CD4-positive, alpha-beta T cell treated with Interferon gamma for 1 hour (primary cell): ENCODE measurements around the gene PRKCG.
"Not testable (repeated sequence)": the region's sequence is repeated elsewhere in the genome, so short reads cannot be mapped to it uniquely, and the experiment has no call there.

Experiments used
- DNase-seq: peaks from one replicate; pipeline ENCODE4 v3.0.0-alpha.2; 2020

PRKCG gene

GRCh38 chr19:53945441-53945840, 63.4 kb downstream of the PRKCG start:
- no peak for DNase-seq

- no peak for DNase-seq
Observed at GRCh38 chr19:53945998-53946397, 64.0 kb downstream of the PRKCG start.

- DNase-seq, result no peak
Observed at GRCh38 chr19:53947624-53948023, 65.6 kb downstream of the PRKCG start.

- DNase-seq, result not testable (repeated sequence)
Observed at GRCh38 chr19:53948611-53949010, 66.6 kb downstream of the PRKCG start.

GRCh38 chr19:53951436-53951835, 69.4 kb downstream of the PRKCG start:
- no peak for DNase-seq

- no peak for DNase-seq
Observed at GRCh38 chr19:53951947-53952346, 70.0 kb downstream of the PRKCG start.

- no peak for DNase-seq
Observed at GRCh38 chr19:53953383-53953782, 71.4 kb downstream of the PRKCG start.
